CD4-positive, alpha-beta T cell treated with Interleukin-21 for 1 hour (primary cell): ENCODE measurements around the gene CD46.

Source experiments
- DNase-seq: peaks from one replicate; pipeline ENCODE4 v3.0.0-alpha.2; 2020

Gene CD46

GRCh38 chr1:207831517-207832327 lies 79.9 kb downstream of the CD46 start:
- peak; percentile 58 for DNase-seq

GRCh38 chr1:207832796-207833195 lies 80.9 kb downstream of the CD46 start:
- DNase-seq, result no peak

GRCh38 chr1:207833381-207833780 lies 81.5 kb downstream of the CD46 start:
- no peak for DNase-seq

GRCh38 chr1:207833956-207834660 lies 82.3 kb downstream of the CD46 start:
- DNase-seq, result no peak

- no peak for DNase-seq
These were observed 84.1 kb downstream of the CD46 start for GRCh38 chr1:207835958-207836357.

- no peak for DNase-seq
These were observed 84.9 kb downstream of the CD46 start for GRCh38 chr1:207836591-207837347.

- DNase-seq, result no peak
These were observed 85.8 kb downstream of the CD46 start for GRCh38 chr1:207837673-207838072.

GRCh38 chr1:207838156-207839082 lies 86.6 kb downstream of the CD46 start:
- DNase-seq, result no peak

- no peak for DNase-seq
These were observed 87.2 kb downstream of the CD46 start for GRCh38 chr1:207839083-207839413.

GRCh38 chr1:207840380-207840779 lies 88.5 kb downstream of the CD46 start:
- DNase-seq, result no peak

- DNase-seq, result no peak
These were observed 89.4 kb downstream of the CD46 start for GRCh38 chr1:207841293-207841692.

- DNase-seq, result no peak
These were observed 90.0 kb downstream of the CD46 start for GRCh38 chr1:207841901-207842300.

GRCh38 chr1:207842506-207842905 lies 90.7 kb downstream of the CD46 start:
- no peak for DNase-seq

GRCh38 chr1:207844371-207844770 lies 92.5 kb downstream of the CD46 start:
- DNase-seq, result no peak
